ENCODE data around the gene PPIP5K1.

The PPIP5K1 gene

GRCh38 chr15:43514241-43515057 lies 75.6 kb downstream of the PPIP5K1 start:
- H3K27ac ChIP-seq: peak overlapping the region in 9 of 11 experiments; percentile 1 to 94 (median 42); a peak in 15 of 22 replicates
- no peak for TF ChIP-seq Cebpa-rat (IDR thresholded peaks at IDR 0.05)
- peak overlapping the region; percentile 61 to 100 (median 96) for H3K4me2 ChIP-seq
- peak overlapping the region in 6 of 11 experiments; percentile 30 to 91 (median 50); a peak in 12 of 22 replicates for H3K9ac ChIP-seq
- H3K4me1 ChIP-seq: peaks cover 74 to 89% (median 85%) of the 10 kb centered on the region in 10 experiments
- H3K36me3 ChIP-seq: no peaks in the 10 kb centered on the region
- H4K20me1 ChIP-seq: peaks cover 0 to 6% (median 0%) of the 10 kb centered on the region in 11 experiments; a peak in 4 of 22 replicates
- H3K9me3 ChIP-seq (replicated peaks in 1 of 11): no peaks in the 10 kb centered on the region
- no peaks in the 10 kb centered on the region for H3K27me3 ChIP-seq
- peak overlapping the region in 4 of 10 experiments; percentile 5 to 26 (median 13); a peak in 2 of 20 replicates for H3K4me3 ChIP-seq

GRCh38 chr15:43513550-43513949 lies 76.5 kb downstream of the PPIP5K1 start:
- H3K9ac ChIP-seq: peak overlapping the region in 5 of 11 experiments; percentile 30 to 91 (median 46); a peak in 6 of 22 replicates
- peak overlapping the region in 8 of 11 experiments; percentile 1 to 94 (median 32); a peak in 14 of 22 replicates for H3K27ac ChIP-seq
- H4K20me1 ChIP-seq: peaks cover 0 to 6% (median 0%) of the 10 kb centered on the region in 11 experiments; a peak in 3 of 22 replicates
- TF ChIP-seq Cebpa-rat (IDR thresholded peaks at IDR 0.05): no peak
- H3K4me1 ChIP-seq: peaks cover 74 to 89% (median 85%) of the 10 kb centered on the region in 10 experiments
- H3K27me3 ChIP-seq: no peaks in the 10 kb centered on the region
- H3K4me2 ChIP-seq: peak overlapping the region; percentile 61 to 100 (median 96)
- H3K36me3 ChIP-seq: no peaks in the 10 kb centered on the region
- peak overlapping the region in 1 of 10 experiments; percentile 12; a peak in 1 of 20 replicates for H3K4me3 ChIP-seq
- H3K9me3 ChIP-seq (replicated peaks in 1 of 11): no peaks in the 10 kb centered on the region

- no peak for TF ChIP-seq Cebpa-rat (IDR thresholded peaks at IDR 0.05)
- peaks cover 0 to 6% (median 0%) of the 10 kb centered on the region in 11 experiments; a peak in 3 of 22 replicates for H4K20me1 ChIP-seq
- no peaks in the 10 kb centered on the region for H3K36me3 ChIP-seq
- no peaks in the 10 kb centered on the region for H3K27me3 ChIP-seq
- H3K9me3 ChIP-seq (replicated peaks in 1 of 11): peaks cover 0 to 8% (median 0%) of the 10 kb centered on the region in 11 experiments; a peak in 2 of 22 replicates
- peak overlapping the region in 1 of 11 experiments; percentile 91; a peak in 2 of 22 replicates for H3K27ac ChIP-seq
- H3K9ac ChIP-seq: peak overlapping the region in 9 of 11 experiments; percentile 17 to 86 (median 55); a peak in 13 of 22 replicates
- H3K4me2 ChIP-seq: peak overlapping the region; percentile 87 to 100 (median 96)
- peak overlapping the region; percentile 53 to 74 (median 67) for H3K4me3 ChIP-seq
- peaks cover 58 to 72% (median 70%) of the 10 kb centered on the region in 10 experiments for H3K4me1 ChIP-seq
Observed at GRCh38 chr15:43511012-43511885, 78.8 kb downstream of the PPIP5K1 start.

DNA sequence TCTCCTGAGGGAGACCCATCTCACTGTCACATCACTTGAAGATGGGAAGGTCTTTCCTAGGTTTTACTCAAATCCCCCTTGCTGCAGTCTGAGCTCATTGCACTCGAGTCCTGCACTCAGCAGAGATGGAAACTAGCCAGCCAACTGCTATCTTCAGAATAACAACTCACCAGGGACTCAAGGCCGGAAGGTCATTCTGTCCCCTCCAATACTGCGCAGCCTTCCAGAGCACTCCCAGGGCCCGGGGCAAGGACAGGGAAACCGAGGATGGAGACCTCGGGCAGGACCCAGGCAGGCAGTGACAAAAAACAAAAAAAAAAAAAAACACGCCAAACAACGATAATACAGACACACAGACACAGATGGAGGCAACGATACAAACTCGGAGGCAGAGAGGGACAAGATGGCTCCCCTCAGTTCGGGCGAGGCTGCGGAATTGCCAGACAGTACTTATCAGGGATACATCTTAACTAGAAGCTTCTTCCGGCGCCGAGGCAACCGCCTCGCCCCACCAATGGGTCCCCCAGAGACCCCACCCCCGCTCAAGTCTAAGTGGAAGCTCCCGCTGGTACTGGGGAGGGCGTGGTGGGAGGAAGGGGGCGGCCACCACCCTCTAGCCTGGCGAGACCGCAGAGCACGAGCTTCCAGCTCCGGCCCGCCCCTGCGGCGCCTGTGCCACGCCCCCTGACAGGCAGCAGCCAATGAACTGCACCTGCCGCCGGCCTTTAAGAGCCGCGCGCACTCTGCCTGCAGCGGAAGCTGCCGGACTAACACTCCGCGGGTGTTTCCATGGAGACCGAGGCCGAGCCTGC lies 79.6 kb downstream of the PPIP5K1 start:
- peak overlapping the region; percentile 58 to 74 (median 67) for H3K4me3 ChIP-seq
- H3K27me3 ChIP-seq: no peaks in the 10 kb centered on the region
- peaks cover 55 to 64% (median 61%) of the 10 kb centered on the region in 10 experiments for H3K4me1 ChIP-seq
- peaks cover 0 to 6% (median 0%) of the 10 kb centered on the region in 11 experiments; a peak in 3 of 22 replicates for H4K20me1 ChIP-seq
- peak overlapping the region; percentile 75 to 87 (median 81) for H3K9ac ChIP-seq
- H3K9me3 ChIP-seq (replicated peaks in 1 of 11): peaks cover 0 to 8% (median 0%) of the 10 kb centered on the region in 11 experiments; a peak in 2 of 22 replicates
- no peaks in the 10 kb centered on the region for H3K36me3 ChIP-seq
- peak overlapping the region; percentile 87 to 100 (median 96) for H3K4me2 ChIP-seq
- no peak for TF ChIP-seq Cebpa-rat (IDR thresholded peaks at IDR 0.05)
- peak overlapping the region; percentile 76 to 94 (median 82) for H3K27ac ChIP-seq

GRCh38 chr15:43509660-43510199 lies 80.3 kb downstream of the PPIP5K1 start:
- H3K9ac ChIP-seq: peak overlapping the region; percentile 32 to 87 (median 81); a peak in 21 of 22 replicates

DNA sequence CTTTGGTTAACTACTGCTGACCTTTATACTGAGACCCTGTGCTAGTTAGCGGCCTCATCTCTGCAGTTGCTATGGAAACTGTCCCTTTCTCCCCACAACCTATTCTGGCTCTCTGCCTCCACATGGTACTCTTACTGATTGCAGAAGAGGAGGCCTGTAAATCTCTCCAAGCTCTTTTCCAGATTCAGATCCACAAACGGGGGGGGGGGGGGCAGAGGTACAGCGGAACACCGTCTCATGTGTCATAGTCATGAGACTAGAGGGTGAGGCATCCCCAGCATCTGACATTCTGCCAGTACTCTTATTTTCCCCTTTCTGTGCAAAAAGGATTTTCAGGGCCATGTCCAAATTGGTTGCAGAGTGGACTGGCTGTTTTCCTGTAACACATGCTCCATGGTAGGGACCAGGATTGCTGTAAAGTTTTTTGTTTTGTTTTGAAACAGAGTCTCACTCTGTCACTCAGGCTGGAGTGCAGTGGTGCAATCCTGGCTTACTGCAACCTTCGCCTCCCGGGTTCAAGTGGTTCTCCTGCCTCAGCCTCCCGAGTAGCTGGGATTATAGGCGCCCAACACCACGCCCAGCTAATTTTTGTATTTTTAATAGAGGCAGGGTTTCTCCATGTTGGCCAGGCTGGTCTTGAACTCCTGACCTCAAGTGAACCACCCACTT lies 80.9 kb downstream of the PPIP5K1 start:
- Histone ChIP-seq H3K4me1 (peaks cover 45 to 51% (median 48%) of the 10 kb centered on the region in 10 experiments), H3K4me2 (peak overlapping the region; percentile 87 to 100 (median 92)), H3K9me3 (replicated peaks in 1 of 11) (peaks cover 0 to 8% (median 0%) of the 10 kb centered on the region in 11 experiments; a peak in 2 of 22 replicates), H3K9ac (peak overlapping the region; percentile 32 to 87 (median 79); a peak in 21 of 22 replicates), H4K20me1 (peaks cover 0 to 6% (median 0%) of the 10 kb centered on the region in 11 experiments; a peak in 3 of 22 replicates), H3K27ac (peak overlapping the region; percentile 29 to 91 (median 65); a peak in 21 of 22 replicates), H3K36me3 (no peaks in the 10 kb centered on the region), H3K4me3 (peak overlapping the region; percentile 58 to 74 (median 67); a peak in 15 of 20 replicates), H3K27me3 (no peaks in the 10 kb centered on the region)
- no peak for TF ChIP-seq Cebpa-rat (IDR thresholded peaks at IDR 0.05)

More at GRCh38 chr15:43509660-43510199, 80.3 kb downstream of the PPIP5K1 start:
- Histone ChIP-seq H3K4me1 (peaks cover 51 to 57% (median 55%) of the 10 kb centered on the region in 10 experiments), H3K36me3 (no peaks in the 10 kb centered on the region), H3K4me3 (peak overlapping the region; percentile 58 to 74 (median 67)), H4K20me1 (peaks cover 0 to 6% (median 0%) of the 10 kb centered on the region in 11 experiments; a peak in 3 of 22 replicates), H3K27ac (peak overlapping the region; percentile 45 to 94 (median 82); a peak in 21 of 22 replicates), H3K27me3 (no peaks in the 10 kb centered on the region), H3K9me3 (replicated peaks in 1 of 11) (peaks cover 0 to 8% (median 0%) of the 10 kb centered on the region in 11 experiments; a peak in 2 of 22 replicates), H3K4me2 (peak overlapping the region; percentile 87 to 100 (median 92))
- no peak for TF ChIP-seq Cebpa-rat (IDR thresholded peaks at IDR 0.05)

DNA sequence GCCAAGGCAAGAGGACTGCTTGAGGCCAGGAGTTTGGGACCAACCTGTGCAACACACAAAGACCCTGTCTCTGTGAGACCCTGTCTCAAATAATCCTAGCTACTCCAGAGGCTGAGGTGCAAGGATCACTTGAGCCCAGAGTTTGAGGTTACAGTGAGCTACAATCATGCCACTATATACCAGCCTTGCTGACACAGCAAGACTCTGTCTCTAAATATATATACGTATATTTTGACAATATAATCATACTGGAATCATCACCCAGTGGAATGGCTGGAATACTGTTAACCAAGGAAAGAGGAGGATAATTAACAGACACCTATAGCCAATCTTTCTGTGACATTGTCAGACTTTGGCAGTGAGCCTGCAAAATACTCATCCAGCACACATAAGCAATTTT lies 81.6 kb downstream of the PPIP5K1 start:
- H3K9me3 ChIP-seq (replicated peaks in 1 of 11): peaks cover 0 to 8% (median 0%) of the 10 kb centered on the region in 11 experiments; a peak in 2 of 22 replicates
- no peaks in the 10 kb centered on the region for H3K36me3 ChIP-seq
- peak overlapping the region in 1 of 11 experiments; percentile 73; a peak in 1 of 22 replicates for H3K9ac ChIP-seq
- no peak overlapping the region for H3K4me3 ChIP-seq
- H4K20me1 ChIP-seq: peaks cover 0 to 6% (median 0%) of the 10 kb centered on the region in 11 experiments; a peak in 3 of 22 replicates
- H3K27ac ChIP-seq: peak overlapping the region in 1 of 11 experiments; percentile 91; a peak in 2 of 22 replicates
- no peak for TF ChIP-seq Cebpa-rat (IDR thresholded peaks at IDR 0.05)
- H3K4me2 ChIP-seq: peak overlapping the region in 10 of 11 experiments; percentile 87 to 100 (median 94); a peak in 15 of 22 replicates
- H3K4me1 ChIP-seq: peaks cover 38 to 44% (median 41%) of the 10 kb centered on the region in 10 experiments
- no peaks in the 10 kb centered on the region for H3K27me3 ChIP-seq

Measured in BLaER1 treated with 17β-estradiol and CSF1 and Interleukin-3, amounts not matched to agents 10 nM and 100 nM (cell line).